CD4-positive, alpha-beta T cell (primary cell): ENCODE measurements around the gene SSUH2. TPM values are rescaled to one million over a fixed set of nuclear protein-coding genes. Genes with fewer than 3 reads are reported as not detected.

ENCODE experiments used
- ATAC-seq: fragments of 200-7000 bp; cut with Tn5 transposase; one replicate; pipeline ENCODE4 v1.10.0; 2022; ENCODE audit warnings: mild to moderate bottlenecking; ENCODE audit not compliant: poor library complexity
- CTCF ChIA-PET: fragments of 350-600 bp; sonication (Branson Sonifier 250); formaldehyde crosslinking; loops from one replicate; lab custom pipeline; 2021; ENCODE audit warnings: antibody characterized with exemption, inconsistent platforms; lab: Charles Lee
- POLR2A ChIA-PET: fragments of 350-600 bp; sonication (Branson Sonifier 250); formaldehyde crosslinking; loops from one replicate; lab custom pipeline; 2021; ENCODE audit warnings: antibody characterized with exemption, inconsistent platforms; lab: Charles Lee
- DNase-seq, 14 experiments: peaks; one replicate each; pipeline ENCODE4 v3.0.0-alpha.2; 2013 to 2020; ENCODE audit warnings: mixed read lengths in 2 of 14
- H3K27ac ChIP-seq, 2 donors: one replicate each; pipeline versions ENCODE4 v1.5.1 to v1.7.0; 2013; ENCODE audit warnings: low read length in 2 of 2, low read depth in 1 of 2, mild to moderate bottlenecking in 1 of 2
- H3K27me3 ChIP-seq, 2 experiments: 1 replicate in 1 of 2; 2 replicates in 1 of 2; pipeline versions ENCODE4 v1.6.1 to v1.7.0; 2013; ENCODE audit warnings: low read length in 2 of 2, control low read depth in 1 of 2, mild to moderate bottlenecking in 1 of 2, moderate library complexity in 1 of 2; ENCODE audit not compliant: insufficient read depth in 2 of 2, control insufficient read depth in 1 of 2
- H3K36me3 ChIP-seq: one replicate; pipeline ENCODE4 v1.6.1; 2013; ENCODE audit warnings: low read length, control low read depth; ENCODE audit not compliant: insufficient read depth
- H3K4me1 ChIP-seq: one replicate; pipeline ENCODE4 v1.6.1; 2013; ENCODE audit warnings: low read length, control low read depth; ENCODE audit not compliant: insufficient read depth
- H3K4me3 ChIP-seq: one replicate; pipeline ENCODE4 v1.5.1; 2013; ENCODE audit warnings: mild to moderate bottlenecking, low read length, moderate library complexity
- H3K9me3 ChIP-seq, 2 experiments: 1 replicate in 1 of 2; 2 replicates in 1 of 2; pipeline versions ENCODE4 v1.6.1 to v1.7.0; 2013; ENCODE audit warnings: low read length in 2 of 2, mild to moderate bottlenecking in 2 of 2, control low read depth in 1 of 2, moderate library complexity in 1 of 2; ENCODE audit not compliant: control insufficient read depth in 1 of 2, insufficient read depth in 1 of 2
- H3K27ac Mint-ChIP-seq: one replicate; pipeline ENCODE4 v1.8.0; 2020; ENCODE audit warnings: mixed read lengths
- H3K27me3 Mint-ChIP-seq: one replicate; pipeline ENCODE4 v1.8.0; 2021; ENCODE audit warnings: mixed read lengths
- H3K36me3 Mint-ChIP-seq: one replicate; pipeline ENCODE4 v1.8.0; 2021; ENCODE audit warnings: low read depth, mixed read lengths
- H3K4me1 Mint-ChIP-seq: one replicate; pipeline ENCODE4 v1.8.0; 2021; ENCODE audit warnings: low read depth, mixed read lengths
- H3K4me3 Mint-ChIP-seq: one replicate; pipeline ENCODE4 v1.8.0; 2020; ENCODE audit warnings: mild to moderate bottlenecking, mixed read lengths
- H3K9me3 Mint-ChIP-seq: one replicate; pipeline ENCODE4 v1.8.0; 2020; ENCODE audit warnings: mixed read lengths
- intact Hi-C, 2 experiments: fragments of 100-400 bp; cut with DNase I in 1 of 2; cut with micrococcal nuclease in 1 of 2; formaldehyde crosslinking; loops; one replicate each; pipeline versions ENCODE4 v1.15.1 to v1.9.0; 2023 to 2025; cut with DNase I, micrococcal nuclease
- total RNA-seq, 174 experiments: library from RNA in 2 of 174; stranded (reverse) in 2 of 174; gene quantifications; one replicate each; pipeline ENCODE4 v1.2.3 and lab custom pipeline; 2021 to 2026
- TF ChIP-seq, protein P1 (sequence below): fragments of 200-600 bp; IDR thresholded peaks from one replicate; pipeline ENCODE4 v1.8.0; 2022; ENCODE audit warnings: antibody characterized with exemption, mild to moderate bottlenecking

The SSUH2 gene
- total RNA-seq, 2 experiments from 2014 or later = not detected

DNA sequence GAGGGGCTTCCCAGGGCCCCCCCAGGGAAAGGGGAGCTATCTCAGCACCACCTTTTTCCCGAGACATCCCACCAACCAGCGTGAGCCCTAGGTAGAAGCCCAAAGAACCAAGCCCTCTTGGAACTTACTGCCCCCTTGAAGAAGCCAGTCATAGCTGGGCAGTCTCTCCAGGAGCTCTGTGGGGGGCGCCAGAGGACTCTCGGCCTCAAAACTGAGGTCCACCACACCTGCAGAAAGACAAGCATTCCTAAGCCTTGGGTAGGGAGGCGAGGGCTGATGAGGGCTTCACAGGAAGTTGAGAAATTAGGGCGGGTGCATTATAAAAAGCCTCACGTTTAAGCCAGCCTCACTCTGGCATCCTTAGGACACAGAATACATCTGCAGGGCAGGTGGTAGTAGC lies 9.0 kb downstream of the SSUH2 start:
- intact Hi-C loops = no loop called here
- H3K4me1 Mint-ChIP-seq = no peaks in the 10 kb centered on the region
- POLR2A ChIA-PET = no interaction called here
- no peaks in the 10 kb centered on the region for H3K36me3 ChIP-seq
- H3K27ac Mint-ChIP-seq = no peak overlapping the region
- no peaks in the 10 kb centered on the region for H3K27me3 ChIP-seq
- peaks cover 4% of the 10 kb centered on the region for H3K9me3 Mint-ChIP-seq
- TF ChIP-seq, protein P1, sequence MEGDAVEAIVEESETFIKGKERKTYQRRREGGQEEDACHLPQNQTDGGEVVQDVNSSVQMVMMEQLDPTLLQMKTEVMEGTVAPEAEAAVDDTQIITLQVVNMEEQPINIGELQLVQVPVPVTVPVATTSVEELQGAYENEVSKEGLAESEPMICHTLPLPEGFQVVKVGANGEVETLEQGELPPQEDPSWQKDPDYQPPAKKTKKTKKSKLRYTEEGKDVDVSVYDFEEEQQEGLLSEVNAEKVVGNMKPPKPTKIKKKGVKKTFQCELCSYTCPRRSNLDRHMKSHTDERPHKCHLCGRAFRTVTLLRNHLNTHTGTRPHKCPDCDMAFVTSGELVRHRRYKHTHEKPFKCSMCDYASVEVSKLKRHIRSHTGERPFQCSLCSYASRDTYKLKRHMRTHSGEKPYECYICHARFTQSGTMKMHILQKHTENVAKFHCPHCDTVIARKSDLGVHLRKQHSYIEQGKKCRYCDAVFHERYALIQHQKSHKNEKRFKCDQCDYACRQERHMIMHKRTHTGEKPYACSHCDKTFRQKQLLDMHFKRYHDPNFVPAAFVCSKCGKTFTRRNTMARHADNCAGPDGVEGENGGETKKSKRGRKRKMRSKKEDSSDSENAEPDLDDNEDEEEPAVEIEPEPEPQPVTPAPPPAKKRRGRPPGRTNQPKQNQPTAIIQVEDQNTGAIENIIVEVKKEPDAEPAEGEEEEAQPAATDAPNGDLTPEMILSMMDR = no peak
- no peak overlapping the region for H3K4me3 ChIP-seq
- peaks cover 0 to 10% of the 10 kb centered on the region in 2 experiments for H3K9me3 ChIP-seq
- no peaks in the 10 kb centered on the region for H3K4me1 ChIP-seq
- H3K36me3 Mint-ChIP-seq = no peaks in the 10 kb centered on the region
- DNase-seq = no peak
- H3K4me3 Mint-ChIP-seq = no peak overlapping the region
- H3K27ac ChIP-seq = no peak overlapping the region
- ATAC-seq = no peak
- CTCF ChIA-PET = no interaction called here
- peaks cover 22% of the 10 kb centered on the region for H3K27me3 Mint-ChIP-seq

DNA sequence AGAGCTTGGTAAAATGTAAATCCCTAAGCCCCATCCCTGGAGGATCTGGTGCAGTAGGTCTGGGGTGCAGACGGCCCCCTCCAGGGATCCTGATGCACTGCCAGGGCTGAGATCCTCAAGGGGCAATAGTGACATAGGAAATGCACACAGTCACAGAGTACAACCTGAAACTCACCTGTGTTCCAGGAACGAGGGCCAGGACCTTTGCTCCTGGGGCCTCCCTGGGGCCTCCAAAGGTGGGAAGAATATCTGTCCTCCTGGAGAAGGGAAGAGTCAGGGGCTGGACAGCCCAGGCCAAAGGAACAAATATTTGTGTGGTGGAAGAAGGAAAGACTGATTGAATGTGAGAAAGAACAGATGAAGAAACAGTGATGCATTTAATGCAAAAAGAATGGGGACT lies 9.5 kb downstream of the SSUH2 start:
- POLR2A ChIA-PET = no interaction called here
- no peak overlapping the region for H3K27ac ChIP-seq
- DNase-seq (no peak), ATAC-seq (no peak)
- no peaks in the 10 kb centered on the region for H3K36me3 Mint-ChIP-seq
- H3K4me1 ChIP-seq = no peaks in the 10 kb centered on the region
- peaks cover 0 to 10% of the 10 kb centered on the region in 2 experiments for H3K9me3 ChIP-seq
- H3K27me3 Mint-ChIP-seq = peaks cover 17% of the 10 kb centered on the region
- CTCF ChIA-PET = no interaction called here
- TF ChIP-seq, protein P1 = no peak
- H3K36me3 ChIP-seq = no peaks in the 10 kb centered on the region
- peaks cover 4% of the 10 kb centered on the region for H3K9me3 Mint-ChIP-seq
- no peak overlapping the region for H3K27ac Mint-ChIP-seq
- no peak overlapping the region for H3K4me3 Mint-ChIP-seq
- intact Hi-C loops = no loop called here
- H3K4me1 Mint-ChIP-seq = no peaks in the 10 kb centered on the region
- no peak overlapping the region for H3K4me3 ChIP-seq
- no peaks in the 10 kb centered on the region for H3K27me3 ChIP-seq

DNA sequence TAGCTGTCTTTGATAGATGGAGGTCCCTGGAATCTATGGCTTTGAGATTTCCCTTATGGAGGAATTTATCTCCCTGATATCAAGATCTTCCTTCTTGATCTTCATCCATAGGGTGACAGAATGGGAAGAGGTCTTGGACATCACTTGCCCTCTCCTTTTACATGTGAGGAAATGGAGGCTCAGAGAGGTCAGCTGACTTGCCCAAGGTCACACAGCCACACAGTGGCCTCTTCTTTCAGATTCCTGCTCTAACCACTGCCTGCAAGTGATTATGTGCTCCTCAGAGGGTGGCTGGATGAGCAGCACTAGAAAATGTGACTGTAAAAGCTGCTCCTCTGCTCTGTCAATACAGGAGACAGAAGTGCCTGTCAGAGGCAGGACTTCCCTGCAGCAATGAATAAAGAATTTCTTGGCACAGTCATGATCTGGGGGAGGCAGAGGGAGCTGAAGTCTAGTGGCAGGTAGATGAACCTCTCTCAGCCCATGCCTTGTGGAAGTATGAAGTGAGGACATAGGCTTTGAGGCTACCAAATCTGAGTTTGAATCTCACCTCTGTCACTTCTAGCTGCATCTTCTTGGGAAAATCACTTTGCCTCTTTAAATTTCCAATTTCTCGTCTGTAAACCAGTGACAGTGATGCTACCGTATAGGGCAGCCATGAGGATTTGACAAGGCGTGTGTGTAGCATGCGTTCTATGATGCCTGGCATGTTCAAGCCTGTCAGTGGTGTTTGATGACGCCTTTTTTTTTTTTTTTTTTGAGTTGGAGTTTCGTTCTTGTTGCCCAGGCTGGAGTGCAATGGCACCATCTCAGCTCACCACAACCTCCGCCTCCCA lies 12.0 kb downstream of the SSUH2 start:
- DNase-seq = no peak
- Histone ChIP-seq H3K36me3 (no peaks in the 10 kb centered on the region), H3K4me3 (no peak overlapping the region), H3K9me3 (peaks cover 0 to 16% of the 10 kb centered on the region in 2 experiments), H3K4me1 (peaks cover 3% of the 10 kb centered on the region), H3K27ac (no peak overlapping the region), H3K27me3 (no peaks in the 10 kb centered on the region)
- ChIA-PET POLR2A (no interaction called here), CTCF (no interaction called here)
- ATAC-seq = no peak
- Mint-ChIP-seq H3K4me3 (no peak overlapping the region), H3K27ac (no peak overlapping the region), H3K9me3 (peaks cover 4% of the 10 kb centered on the region), H3K27me3 (peaks cover 8% of the 10 kb centered on the region), H3K36me3 (no peaks in the 10 kb centered on the region), H3K4me1 (no peaks in the 10 kb centered on the region)
- intact Hi-C loops = no loop called here
- TF ChIP-seq, protein P1 = no peak
